ENCODE data around the gene PPP2R3A.

DNA sequence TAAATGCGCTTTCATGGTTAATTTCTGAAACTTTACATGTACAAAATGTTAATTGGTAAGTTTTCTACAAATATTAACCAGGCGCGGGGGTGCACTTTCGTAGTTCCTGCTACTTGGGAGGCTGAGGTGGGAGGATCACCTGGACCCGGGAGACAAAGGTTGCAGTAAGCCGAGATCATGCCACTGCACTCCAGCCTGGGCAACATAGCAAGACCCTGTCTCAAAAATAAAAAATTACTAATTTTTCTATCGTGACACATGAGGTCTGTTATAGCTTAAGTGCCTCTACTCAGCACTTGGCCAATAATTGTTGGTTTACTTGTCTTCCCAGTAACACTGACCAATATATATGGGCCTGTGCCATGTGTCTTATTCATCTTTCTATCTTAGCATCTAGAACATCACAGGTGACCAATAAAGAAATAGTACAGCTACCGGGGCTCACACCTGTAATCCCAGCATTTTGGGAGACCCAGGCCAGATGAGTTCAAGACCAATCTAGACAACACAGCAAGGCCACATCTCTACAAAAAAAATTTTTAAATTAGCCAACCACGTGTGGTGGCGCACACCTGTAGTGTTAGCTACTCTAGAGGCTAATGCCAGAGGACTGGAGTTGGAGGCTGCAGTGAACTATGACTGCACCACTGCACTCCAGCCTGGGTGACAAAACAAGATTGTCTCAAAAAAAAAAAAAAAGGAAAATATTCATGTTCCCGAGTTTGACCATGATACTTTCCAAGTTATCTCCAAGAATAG, 224.5 kb downstream of the PPP2R3A start:
- TF ChIP-seq KDM6A (CRISPR knock-in tag; IDR thresholded peaks at IDR 0.05; ENCODE audit: low read depth) = no peak
- TF ChIP-seq ZFP1 (CRISPR knock-in tag; IDR thresholded peaks at IDR 0.05) = no peak
- no peak for TF ChIP-seq ZNF296 (CRISPR knock-in tag; conservative IDR thresholded peaks at IDR 0.05)
- TF ChIP-seq, protein P1, sequence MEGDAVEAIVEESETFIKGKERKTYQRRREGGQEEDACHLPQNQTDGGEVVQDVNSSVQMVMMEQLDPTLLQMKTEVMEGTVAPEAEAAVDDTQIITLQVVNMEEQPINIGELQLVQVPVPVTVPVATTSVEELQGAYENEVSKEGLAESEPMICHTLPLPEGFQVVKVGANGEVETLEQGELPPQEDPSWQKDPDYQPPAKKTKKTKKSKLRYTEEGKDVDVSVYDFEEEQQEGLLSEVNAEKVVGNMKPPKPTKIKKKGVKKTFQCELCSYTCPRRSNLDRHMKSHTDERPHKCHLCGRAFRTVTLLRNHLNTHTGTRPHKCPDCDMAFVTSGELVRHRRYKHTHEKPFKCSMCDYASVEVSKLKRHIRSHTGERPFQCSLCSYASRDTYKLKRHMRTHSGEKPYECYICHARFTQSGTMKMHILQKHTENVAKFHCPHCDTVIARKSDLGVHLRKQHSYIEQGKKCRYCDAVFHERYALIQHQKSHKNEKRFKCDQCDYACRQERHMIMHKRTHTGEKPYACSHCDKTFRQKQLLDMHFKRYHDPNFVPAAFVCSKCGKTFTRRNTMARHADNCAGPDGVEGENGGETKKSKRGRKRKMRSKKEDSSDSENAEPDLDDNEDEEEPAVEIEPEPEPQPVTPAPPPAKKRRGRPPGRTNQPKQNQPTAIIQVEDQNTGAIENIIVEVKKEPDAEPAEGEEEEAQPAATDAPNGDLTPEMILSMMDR (CRISPR knock-in tag; IDR thresholded peaks at IDR 0.05) = no peak
- no peak for TF ChIP-seq CEBPB (IDR thresholded peaks at IDR 0.05; ENCODE audit: borderline replicate concordance, low read depth, low read length)

Measured in HepG2 (cell line).